ENCODE results near the gene GNB4.

GNB4 gene

DNA sequence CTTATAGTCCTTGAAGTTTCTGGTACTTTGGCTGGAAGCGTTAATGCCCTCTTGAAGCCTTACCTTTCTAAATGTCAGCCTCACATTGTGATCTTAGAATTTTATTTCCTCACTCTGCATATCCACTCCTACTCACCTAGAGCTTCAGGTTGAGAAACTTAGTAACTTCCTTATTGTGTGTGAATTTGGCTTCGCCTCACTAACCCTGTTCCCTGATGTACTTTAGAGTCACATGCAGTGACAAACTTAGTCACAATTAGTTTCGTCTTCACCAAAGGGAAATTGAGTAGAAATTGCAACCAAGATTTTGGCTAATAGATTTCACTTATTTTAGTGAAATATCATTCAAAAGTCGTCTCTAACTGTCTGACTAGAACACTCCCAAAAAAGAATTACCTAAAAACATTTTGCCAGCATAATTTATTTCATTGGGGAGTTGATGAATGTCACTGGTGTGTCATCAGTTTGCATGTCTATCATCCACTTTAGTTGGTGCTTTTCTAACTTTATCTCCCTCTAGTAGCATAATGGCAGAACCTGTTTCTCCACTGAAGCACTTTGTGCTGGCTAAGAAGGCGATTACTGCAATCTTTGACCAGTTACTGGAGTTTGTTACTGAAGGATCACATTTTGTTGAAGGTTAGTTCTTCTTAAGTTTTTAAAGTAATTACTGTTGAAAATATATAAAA, 102.8 kb downstream of the GNB4 start:
- TF ChIP-seq CTCF (IDR thresholded peaks at IDR 0.05; ENCODE audit: borderline replicate concordance, extremely low read depth, low read length, poor library complexity, severe bottlenecking) (no peak), EZH2 (IDR thresholded peaks at IDR 0.05; ENCODE audit: borderline replicate concordance, low read depth, low read length, severe bottlenecking) (no peak)
- Histone ChIP-seq H3K4me3 (ENCODE audit: low read depth in 1 of 2, low read length in 2 of 2) (peak overlapping the region; percentile 77 to 99), H3K4me1 (ENCODE audit: insufficient read depth, low read length) (peaks cover 24% of the 10 kb centered on the region), H3K36me3 (ENCODE audit: insufficient read depth, low read length) (peaks cover 31% of the 10 kb centered on the region), H3K27me3 (ENCODE audit: insufficient read depth, low read length, poor library complexity) (no peaks in the 10 kb centered on the region), H3K27ac (ENCODE audit: low read length) (peak overlapping the region; percentile 98), H4K20me1 (ENCODE audit: insufficient read depth, low read length) (no peaks in the 10 kb centered on the region), H2AFZ (ENCODE audit: low read depth, low read length) (peak overlapping the region; percentile 99), H3K9ac (ENCODE audit: low read depth, low read length) (peak overlapping the region; percentile 69), H3K4me2 (ENCODE audit: insufficient read depth, low read length) (peak overlapping the region; percentile 88), H3K79me2 (ENCODE audit: insufficient read depth, low read length) (peaks cover 28% of the 10 kb centered on the region), H3K9me3 (ENCODE audit: insufficient read depth, low read length, severe bottlenecking) (no peaks in the 10 kb centered on the region)
- DNase-seq (no peak), ATAC-seq (ENCODE audit: insufficient read depth, low read depth) (no peak)

- H3K79me2 ChIP-seq (ENCODE audit: insufficient read depth, low read length): peaks cover 28% of the 10 kb centered on the region
- H4K20me1 ChIP-seq (ENCODE audit: insufficient read depth, low read length): no peaks in the 10 kb centered on the region
- ATAC-seq (ENCODE audit: insufficient read depth, low read depth): peak; percentile 99
- H3K4me1 ChIP-seq (ENCODE audit: insufficient read depth, low read length): peaks cover 24% of the 10 kb centered on the region
- H3K9me3 ChIP-seq (ENCODE audit: insufficient read depth, low read length, severe bottlenecking): no peaks in the 10 kb centered on the region
- peak; percentile 94 for DNase-seq
- H3K27ac ChIP-seq (ENCODE audit: low read length): peak within 1 kb of the TSS; percentile 98
- peak within 1 kb of the TSS; percentile 69 for H3K9ac ChIP-seq (ENCODE audit: low read depth, low read length)
- H3K36me3 ChIP-seq (ENCODE audit: insufficient read depth, low read length): peaks cover 27% of the 10 kb centered on the region
- no peaks in the 10 kb centered on the region for H3K27me3 ChIP-seq (ENCODE audit: insufficient read depth, low read length, poor library complexity)
- TF ChIP-seq EZH2 (IDR thresholded peaks at IDR 0.05; ENCODE audit: borderline replicate concordance, low read depth, low read length, severe bottlenecking) (no peak), CTCF (IDR thresholded peaks at IDR 0.05; ENCODE audit: borderline replicate concordance, extremely low read depth, low read length, poor library complexity, severe bottlenecking) (no peak)
- peak within 1 kb of the TSS; percentile 88 for H3K4me2 ChIP-seq (ENCODE audit: insufficient read depth, low read length)
- H3K4me3 ChIP-seq (ENCODE audit: low read depth in 1 of 2, low read length in 2 of 2): peak within 1 kb of the TSS; percentile 77 to 99
- H2AFZ ChIP-seq (ENCODE audit: low read depth, low read length): peak within 1 kb of the TSS; percentile 99
These were observed 103.7 kb downstream of the GNB4 start, which contains the start of gene MFN1 for GRCh38 chr3:179347345-179348194. TSS of gene MFN1 (plus strand) at chr3:179347709. CDS start at chr3:179348852, 1,143 bp downstream.

Data from DND-41 (cell line).